ENCODE measurements around the gene IFNW1. TPM values are rescaled to one million over a fixed set of nuclear protein-coding genes. Genes with fewer than 3 reads are reported as not detected.
"Not testable (repeated sequence)": the region's sequence is repeated elsewhere in the genome, so short reads cannot be mapped to it uniquely, and the experiment has no call there.

Gene IFNW1
- total RNA-seq, 1 experiment from 2014 or later: not detected

DNA sequence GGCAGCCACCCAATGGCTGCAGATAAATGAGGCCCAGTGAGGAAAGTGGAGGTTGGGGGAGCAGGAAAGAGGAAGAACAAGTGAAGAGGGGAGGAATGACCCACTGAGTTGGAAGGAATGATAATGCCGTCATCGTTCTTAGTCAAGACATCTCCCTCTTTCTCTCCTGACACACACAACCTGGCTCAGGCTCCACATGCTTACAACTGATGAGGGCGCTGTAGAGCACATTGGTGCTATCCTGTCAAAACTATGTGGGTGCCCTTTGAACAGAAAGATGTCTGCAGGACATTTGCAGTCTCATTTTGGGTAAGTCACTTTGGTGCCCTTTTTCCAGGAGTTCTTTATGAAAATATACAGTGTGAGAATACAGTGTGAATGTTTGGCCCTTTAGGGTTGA, 5.9 kb downstream of the IFNW1 start:
- no peaks in the 10 kb centered on the region for H3K36me3 Mint-ChIP-seq

DNA sequence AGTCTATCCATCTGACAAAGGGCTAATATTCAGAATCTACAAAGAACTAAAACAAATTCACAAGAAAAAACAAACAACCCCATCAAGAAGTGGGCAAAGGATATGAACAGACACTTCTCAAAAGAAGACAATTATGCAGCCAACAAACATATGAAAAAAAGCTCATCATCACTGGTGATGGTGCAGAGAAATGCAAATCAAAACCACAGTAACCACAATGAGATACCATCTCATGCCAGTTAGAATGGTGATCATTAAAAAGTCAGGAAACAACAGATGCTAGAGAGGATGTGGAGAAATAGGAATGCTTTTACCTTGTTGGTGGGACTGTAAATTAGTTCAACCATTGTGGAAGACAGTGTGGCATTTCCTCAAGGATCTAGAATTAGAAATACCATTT, 13.4 kb downstream of the IFNW1 start:
- H3K4me1 Mint-ChIP-seq; H3K27me3 Mint-ChIP-seq (ENCODE audit: low read depth); ATAC-seq; H3K27ac Mint-ChIP-seq; H3K4me3 Mint-ChIP-seq; DNase-seq (ENCODE audit: low spot score); POLR2A ChIA-PET; CTCF ChIA-PET; H3K36me3 Mint-ChIP-seq: not testable (repeated sequence)
- peaks cover 13% of the 10 kb centered on the region for H3K9me3 Mint-ChIP-seq

More for the DNA sequence above, 5.9 kb downstream of the IFNW1 start:
- no peaks in the 10 kb centered on the region for H3K27me3 Mint-ChIP-seq (ENCODE audit: low read depth)
- H3K4me3 Mint-ChIP-seq: no peak overlapping the region
- H3K9me3 Mint-ChIP-seq: no peaks in the 10 kb centered on the region
- POLR2A ChIA-PET: no interaction called here
- peak; percentile 65 for ATAC-seq
- TF ChIP-seq, protein P1, sequence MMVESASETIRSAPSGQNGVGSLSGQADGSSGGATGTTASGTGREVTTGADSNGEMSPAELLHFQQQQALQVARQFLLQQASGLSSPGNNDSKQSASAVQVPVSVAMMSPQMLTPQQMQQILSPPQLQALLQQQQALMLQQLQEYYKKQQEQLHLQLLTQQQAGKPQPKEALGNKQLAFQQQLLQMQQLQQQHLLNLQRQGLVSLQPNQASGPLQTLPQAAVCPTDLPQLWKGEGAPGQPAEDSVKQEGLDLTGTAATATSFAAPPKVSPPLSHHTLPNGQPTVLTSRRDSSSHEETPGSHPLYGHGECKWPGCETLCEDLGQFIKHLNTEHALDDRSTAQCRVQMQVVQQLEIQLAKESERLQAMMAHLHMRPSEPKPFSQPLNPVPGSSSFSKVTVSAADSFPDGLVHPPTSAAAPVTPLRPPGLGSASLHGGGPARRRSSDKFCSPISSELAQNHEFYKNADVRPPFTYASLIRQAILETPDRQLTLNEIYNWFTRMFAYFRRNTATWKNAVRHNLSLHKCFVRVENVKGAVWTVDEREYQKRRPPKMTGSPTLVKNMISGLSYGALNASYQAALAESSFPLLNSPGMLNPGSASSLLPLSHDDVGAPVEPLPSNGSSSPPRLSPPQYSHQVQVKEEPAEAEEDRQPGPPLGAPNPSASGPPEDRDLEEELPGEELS (CRISPR knock-in tag; IDR thresholded peaks at IDR 0.05): no peak
- no peak for TF ChIP-seq EMX1 (CRISPR knock-in tag; IDR thresholded peaks at IDR 0.05)
- TF ChIP-seq SMAD3 (CRISPR knock-in tag; IDR thresholded peaks at IDR 0.05; ENCODE audit: borderline replicate concordance): no peak
- TF ChIP-seq, protein P2, sequence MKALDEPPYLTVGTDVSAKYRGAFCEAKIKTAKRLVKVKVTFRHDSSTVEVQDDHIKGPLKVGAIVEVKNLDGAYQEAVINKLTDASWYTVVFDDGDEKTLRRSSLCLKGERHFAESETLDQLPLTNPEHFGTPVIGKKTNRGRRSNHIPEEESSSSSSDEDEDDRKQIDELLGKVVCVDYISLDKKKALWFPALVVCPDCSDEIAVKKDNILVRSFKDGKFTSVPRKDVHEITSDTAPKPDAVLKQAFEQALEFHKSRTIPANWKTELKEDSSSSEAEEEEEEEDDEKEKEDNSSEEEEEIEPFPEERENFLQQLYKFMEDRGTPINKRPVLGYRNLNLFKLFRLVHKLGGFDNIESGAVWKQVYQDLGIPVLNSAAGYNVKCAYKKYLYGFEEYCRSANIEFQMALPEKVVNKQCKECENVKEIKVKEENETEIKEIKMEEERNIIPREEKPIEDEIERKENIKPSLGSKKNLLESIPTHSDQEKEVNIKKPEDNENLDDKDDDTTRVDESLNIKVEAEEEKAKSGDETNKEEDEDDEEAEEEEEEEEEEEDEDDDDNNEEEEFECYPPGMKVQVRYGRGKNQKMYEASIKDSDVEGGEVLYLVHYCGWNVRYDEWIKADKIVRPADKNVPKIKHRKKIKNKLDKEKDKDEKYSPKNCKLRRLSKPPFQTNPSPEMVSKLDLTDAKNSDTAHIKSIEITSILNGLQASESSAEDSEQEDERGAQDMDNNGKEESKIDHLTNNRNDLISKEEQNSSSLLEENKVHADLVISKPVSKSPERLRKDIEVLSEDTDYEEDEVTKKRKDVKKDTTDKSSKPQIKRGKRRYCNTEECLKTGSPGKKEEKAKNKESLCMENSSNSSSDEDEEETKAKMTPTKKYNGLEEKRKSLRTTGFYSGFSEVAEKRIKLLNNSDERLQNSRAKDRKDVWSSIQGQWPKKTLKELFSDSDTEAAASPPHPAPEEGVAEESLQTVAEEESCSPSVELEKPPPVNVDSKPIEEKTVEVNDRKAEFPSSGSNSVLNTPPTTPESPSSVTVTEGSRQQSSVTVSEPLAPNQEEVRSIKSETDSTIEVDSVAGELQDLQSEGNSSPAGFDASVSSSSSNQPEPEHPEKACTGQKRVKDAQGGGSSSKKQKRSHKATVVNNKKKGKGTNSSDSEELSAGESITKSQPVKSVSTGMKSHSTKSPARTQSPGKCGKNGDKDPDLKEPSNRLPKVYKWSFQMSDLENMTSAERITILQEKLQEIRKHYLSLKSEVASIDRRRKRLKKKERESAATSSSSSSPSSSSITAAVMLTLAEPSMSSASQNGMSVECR (CRISPR knock-in tag; IDR thresholded peaks at IDR 0.05; ENCODE audit: borderline replicate concordance): no peak
- TF ChIP-seq, protein P3, sequence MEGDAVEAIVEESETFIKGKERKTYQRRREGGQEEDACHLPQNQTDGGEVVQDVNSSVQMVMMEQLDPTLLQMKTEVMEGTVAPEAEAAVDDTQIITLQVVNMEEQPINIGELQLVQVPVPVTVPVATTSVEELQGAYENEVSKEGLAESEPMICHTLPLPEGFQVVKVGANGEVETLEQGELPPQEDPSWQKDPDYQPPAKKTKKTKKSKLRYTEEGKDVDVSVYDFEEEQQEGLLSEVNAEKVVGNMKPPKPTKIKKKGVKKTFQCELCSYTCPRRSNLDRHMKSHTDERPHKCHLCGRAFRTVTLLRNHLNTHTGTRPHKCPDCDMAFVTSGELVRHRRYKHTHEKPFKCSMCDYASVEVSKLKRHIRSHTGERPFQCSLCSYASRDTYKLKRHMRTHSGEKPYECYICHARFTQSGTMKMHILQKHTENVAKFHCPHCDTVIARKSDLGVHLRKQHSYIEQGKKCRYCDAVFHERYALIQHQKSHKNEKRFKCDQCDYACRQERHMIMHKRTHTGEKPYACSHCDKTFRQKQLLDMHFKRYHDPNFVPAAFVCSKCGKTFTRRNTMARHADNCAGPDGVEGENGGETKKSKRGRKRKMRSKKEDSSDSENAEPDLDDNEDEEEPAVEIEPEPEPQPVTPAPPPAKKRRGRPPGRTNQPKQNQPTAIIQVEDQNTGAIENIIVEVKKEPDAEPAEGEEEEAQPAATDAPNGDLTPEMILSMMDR (IDR thresholded peaks at IDR 0.05): peak; percentile 19; the same call in 1 of the 2 replicates
- TF ChIP-seq, protein P4, sequence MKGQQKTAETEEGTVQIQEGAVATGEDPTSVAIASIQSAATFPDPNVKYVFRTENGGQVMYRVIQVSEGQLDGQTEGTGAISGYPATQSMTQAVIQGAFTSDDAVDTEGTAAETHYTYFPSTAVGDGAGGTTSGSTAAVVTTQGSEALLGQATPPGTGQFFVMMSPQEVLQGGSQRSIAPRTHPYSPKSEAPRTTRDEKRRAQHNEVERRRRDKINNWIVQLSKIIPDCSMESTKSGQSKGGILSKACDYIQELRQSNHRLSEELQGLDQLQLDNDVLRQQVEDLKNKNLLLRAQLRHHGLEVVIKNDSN (CRISPR knock-in tag; IDR thresholded peaks at IDR 0.05): no peak
- TF ChIP-seq, protein P5, sequence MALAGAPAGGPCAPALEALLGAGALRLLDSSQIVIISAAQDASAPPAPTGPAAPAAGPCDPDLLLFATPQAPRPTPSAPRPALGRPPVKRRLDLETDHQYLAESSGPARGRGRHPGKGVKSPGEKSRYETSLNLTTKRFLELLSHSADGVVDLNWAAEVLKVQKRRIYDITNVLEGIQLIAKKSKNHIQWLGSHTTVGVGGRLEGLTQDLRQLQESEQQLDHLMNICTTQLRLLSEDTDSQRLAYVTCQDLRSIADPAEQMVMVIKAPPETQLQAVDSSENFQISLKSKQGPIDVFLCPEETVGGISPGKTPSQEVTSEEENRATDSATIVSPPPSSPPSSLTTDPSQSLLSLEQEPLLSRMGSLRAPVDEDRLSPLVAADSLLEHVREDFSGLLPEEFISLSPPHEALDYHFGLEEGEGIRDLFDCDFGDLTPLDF (CRISPR knock-in tag; IDR thresholded peaks at IDR 0.05): no peak
- no peak overlapping the region for H3K27ac Mint-ChIP-seq
- no peaks in the 10 kb centered on the region for H3K4me1 Mint-ChIP-seq
- CTCF ChIA-PET: interaction anchor here (1.0 to 2.3 kb wide), 2 partner anchors 14 to 25 kb away, joined by 3 to 6 read pairs; no protein-coding TSS in a partner anchor
- peak; percentile 29 for DNase-seq (ENCODE audit: low spot score)

DNA sequence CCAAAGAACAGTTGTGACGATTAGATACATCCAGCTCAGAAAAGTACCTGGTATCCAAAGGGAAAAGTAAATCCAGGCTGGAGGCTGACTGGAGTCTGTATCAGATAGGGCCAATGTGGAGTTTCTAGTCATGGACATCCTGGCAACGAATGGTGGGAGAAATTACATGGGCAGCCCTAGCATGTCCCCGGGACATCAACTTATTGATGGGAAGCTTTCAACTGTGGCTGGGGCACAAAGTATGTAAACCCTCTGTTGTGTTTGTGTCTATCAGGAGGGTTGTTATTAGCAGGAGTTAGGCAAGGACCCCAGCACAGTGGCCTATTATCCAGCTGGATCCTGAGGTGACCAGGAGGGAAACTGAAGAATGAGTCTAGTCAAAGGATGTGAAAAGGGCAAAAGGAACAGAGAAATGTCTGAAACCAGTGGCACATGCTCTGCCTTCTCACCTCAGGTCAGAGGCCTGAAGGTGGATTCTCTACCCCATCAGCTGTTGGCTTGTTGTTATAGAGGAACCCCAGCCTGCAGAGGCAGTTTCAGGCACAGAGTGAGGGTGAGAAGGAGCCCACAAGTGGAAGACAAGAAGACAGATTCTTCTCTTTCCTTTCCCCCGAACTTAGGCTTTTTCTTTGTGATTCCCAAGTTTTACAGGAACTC, 19.9 kb downstream of the IFNW1 start:
- ATAC-seq (no peak), DNase-seq (ENCODE audit: low spot score) (no peak)
- Mint-ChIP-seq H3K36me3 (no peaks in the 10 kb centered on the region), H3K9me3 (no peaks in the 10 kb centered on the region), H3K4me1 (no peaks in the 10 kb centered on the region), H3K27ac (no peak overlapping the region), H3K4me3 (no peak overlapping the region), H3K27me3 (ENCODE audit: low read depth) (no peaks in the 10 kb centered on the region)
- POLR2A ChIA-PET: interaction anchor here (0.6 kb wide), 1 partner anchor 506 kb away, joined by 4 read pairs; no protein-coding TSS in a partner anchor
- CTCF ChIA-PET: interaction anchor here (1.0 to 1.4 kb wide), 2 partner anchors 10 to 43 kb away, joined by 4 to 6 read pairs; no protein-coding TSS in a partner anchor
- TF ChIP-seq MXD4 (CRISPR knock-in tag; IDR thresholded peaks at IDR 0.05; ENCODE audit: borderline replicate concordance) (no peak), TP53 (CRISPR knock-in tag; IDR thresholded peaks at IDR 0.05) (no peak), RELA (CRISPR knock-in tag; IDR thresholded peaks at IDR 0.05; ENCODE audit: borderline replicate concordance) (no peak), ZNF416 (CRISPR knock-in tag; IDR thresholded peaks at IDR 0.05) (no peak), CBFB (CRISPR knock-in tag; IDR thresholded peaks at IDR 0.05; ENCODE audit: low read depth) (no peak), TEAD4 (CRISPR knock-in tag; IDR thresholded peaks at IDR 0.05) (no peak)
- TF ChIP-seq, protein P6, sequence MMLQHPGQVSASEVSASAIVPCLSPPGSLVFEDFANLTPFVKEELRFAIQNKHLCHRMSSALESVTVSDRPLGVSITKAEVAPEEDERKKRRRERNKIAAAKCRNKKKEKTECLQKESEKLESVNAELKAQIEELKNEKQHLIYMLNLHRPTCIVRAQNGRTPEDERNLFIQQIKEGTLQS (CRISPR knock-in tag; conservative IDR thresholded peaks at IDR 0.05): no peak
- TF ChIP-seq, protein P3 (IDR thresholded peaks at IDR 0.05): no peak
- TF ChIP-seq, protein P7, sequence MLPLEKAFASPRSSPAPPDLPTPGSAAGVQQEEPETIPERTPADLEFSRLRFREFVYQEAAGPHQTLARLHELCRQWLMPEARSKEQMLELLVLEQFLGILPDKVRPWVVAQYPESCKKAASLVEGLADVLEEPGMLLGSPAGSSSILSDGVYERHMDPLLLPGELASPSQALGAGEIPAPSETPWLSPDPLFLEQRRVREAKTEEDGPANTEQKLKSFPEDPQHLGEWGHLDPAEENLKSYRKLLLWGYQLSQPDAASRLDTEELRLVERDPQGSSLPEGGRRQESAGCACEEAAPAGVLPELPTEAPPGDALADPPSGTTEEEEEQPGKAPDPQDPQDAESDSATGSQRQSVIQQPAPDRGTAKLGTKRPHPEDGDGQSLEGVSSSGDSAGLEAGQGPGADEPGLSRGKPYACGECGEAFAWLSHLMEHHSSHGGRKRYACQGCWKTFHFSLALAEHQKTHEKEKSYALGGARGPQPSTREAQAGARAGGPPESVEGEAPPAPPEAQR (CRISPR knock-in tag; IDR thresholded peaks at IDR 0.05): no peak

Data from WTC11 (cell line).